Stimulated activated CD8-positive, alpha-beta memory T cell treated with anti-CD3 and anti-CD28 coated beads, Interleukin-12 subunit alpha, Interleukin-12 subunit beta, amount 100 ng/mL, for 24 hours (primary cell): Measurements from ENCODE around the gene OPRL1.

Experiments
- DNase-seq: peaks from one replicate; pipeline ENCODE4 v3.0.0-alpha.2; 2020; ENCODE audit errors: extremely low read depth

Gene OPRL1

GRCh38 chr20:64080013-64080812, at the start of gene OPRL1:
OPRL1 (plus strand) TSS chr20:64080082; CDS start chr20:64092721, 12,639 bp downstream.
- no peak for DNase-seq

DNA sequence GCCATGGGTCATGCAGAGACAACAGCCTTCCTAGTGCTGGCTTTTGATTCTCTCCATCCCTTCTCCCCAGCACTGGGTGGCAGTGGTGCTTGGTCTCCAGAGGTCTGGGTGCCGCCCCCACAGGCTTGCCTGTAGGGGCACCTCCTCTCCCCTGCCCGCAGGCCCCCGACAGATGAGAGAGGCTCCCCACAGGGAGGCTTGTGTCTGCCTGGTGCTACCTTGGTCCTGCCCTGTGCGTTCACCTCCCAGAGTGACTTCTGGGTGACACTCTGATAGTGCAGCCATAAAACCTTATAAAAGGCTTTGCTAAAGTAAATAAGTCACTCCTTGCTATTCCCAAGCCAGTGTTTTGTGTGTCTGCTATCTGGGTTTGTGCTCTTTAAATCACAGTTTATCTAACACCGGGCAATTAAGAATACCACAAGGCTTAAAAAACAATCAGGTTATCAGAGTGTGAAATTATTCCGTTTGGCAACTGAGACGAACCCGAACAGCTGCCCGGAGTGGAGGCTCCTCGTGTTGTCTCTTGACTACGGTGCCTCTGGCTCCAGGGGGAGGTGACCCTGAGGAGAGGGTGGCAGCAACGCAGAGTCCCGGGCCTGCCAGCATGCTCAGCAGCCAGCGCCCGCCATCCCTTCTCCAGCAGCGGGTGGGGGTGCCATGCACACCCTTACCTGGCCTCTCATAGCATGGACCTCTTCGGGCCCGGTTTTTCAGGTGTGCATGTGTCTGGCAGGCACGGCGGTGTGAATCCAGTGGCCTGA, 49.3 kb upstream of the OPRL1 start:
- no peak for DNase-seq

DNA sequence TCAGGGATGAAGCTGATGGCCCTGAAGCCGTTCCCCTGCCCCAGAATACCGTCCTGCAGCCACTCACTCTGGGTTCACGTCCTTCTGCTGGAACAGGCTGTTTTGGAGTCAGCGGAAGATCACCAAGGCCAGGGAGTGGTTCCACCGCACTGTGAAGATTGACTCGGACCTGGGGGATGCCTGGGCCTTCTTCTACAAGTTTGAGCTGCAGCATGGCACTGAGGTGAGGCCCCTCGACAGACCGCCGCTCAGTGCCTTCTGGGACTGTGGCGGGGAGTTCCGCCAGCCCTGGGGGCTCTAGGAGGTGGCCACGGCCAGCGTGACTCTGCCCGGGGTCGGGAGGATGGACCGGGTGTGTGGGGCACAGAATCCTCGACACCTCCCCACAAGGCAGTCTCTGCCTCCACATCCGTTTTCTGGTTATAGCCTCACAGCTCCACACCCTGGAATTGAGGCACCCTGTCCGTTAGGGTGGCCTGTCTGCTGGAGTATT, 48.0 kb upstream of the OPRL1 start:
- DNase-seq, result no peak

GRCh38 chr20:64032706-64033624, 46.9 kb upstream of the OPRL1 start:
- no peak for DNase-seq

DNA sequence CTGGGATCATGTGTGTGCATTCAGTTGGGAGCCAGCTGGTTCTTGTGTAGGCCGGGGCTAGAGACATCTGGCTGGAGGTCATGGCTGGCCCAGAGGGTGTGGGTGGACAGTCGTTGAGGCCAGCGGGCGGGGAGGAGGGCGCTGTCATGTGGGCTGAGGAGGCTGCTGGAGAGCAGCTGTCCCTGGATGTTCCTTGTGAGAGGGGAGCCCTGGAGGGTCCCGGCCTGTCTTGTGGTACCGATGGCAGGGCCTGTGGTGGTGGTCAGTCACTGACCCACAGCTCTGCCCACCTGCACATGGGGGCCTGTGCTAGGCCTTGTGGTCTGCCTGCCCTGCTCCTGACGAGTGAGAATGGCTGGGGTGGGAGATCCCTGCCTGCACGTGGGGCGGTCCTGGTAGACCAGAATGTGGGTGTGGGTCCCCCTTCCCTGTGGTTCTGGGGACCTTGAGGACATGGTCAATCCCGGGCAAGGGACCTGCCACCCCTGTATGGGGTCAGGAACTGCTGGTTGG, 45.8 kb upstream of the OPRL1 start:
- DNase-seq, result no peak

- DNase-seq, result no peak
Measured at GRCh38 chr20:64035066-64035932, 44.6 kb upstream of the OPRL1 start.

GRCh38 chr20:64035933-64036345, 43.9 kb upstream of the OPRL1 start, which contains the start of gene C20orf204:
C20orf204 (plus strand) TSS chr20:64036182; CDS start chr20:64036324, 142 bp downstream.
- DNase-seq, result no peak

DNA sequence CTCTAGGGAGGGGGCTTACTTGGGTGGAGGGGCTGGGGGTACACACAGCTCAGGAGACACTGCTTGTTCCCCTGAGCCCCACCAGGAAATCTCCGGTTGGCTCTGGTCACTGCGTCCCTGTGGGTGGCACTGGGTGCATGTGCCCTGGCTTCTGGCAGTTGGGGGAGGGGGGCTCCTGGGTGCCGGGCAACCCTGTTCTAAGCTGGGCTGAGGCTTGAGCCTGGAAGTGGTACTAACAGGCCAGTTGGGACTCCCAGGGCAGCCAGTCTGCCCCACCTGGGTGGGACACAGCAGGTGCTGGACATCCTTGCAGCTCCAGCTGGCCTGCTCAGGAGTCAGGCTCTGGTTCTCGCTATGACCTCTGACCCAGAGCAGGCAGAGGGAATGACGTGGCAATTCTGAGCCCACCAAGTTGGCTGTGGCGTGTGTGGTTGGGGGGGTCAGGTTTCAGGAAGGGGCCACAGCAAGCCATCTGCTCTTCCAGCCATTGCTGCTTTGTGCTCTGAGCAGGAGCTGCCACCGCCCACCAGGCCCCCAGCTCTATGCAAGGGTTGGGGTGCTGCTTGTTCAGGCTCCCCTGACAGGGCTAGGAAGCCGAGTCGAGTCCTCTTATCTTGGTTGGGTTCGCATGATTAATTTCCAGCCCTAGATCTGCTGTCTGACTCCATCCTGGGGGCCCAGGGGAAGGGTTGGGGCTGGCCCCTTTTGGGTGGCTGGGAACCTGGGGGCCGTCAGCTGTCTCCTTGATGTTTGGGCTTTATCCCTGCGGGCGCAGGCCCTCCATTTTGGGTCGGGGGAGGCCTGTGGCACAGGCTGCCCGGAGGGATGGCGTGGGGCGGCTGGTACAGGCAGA, 43.3 kb upstream of the OPRL1 start:
- no peak for DNase-seq

DNA sequence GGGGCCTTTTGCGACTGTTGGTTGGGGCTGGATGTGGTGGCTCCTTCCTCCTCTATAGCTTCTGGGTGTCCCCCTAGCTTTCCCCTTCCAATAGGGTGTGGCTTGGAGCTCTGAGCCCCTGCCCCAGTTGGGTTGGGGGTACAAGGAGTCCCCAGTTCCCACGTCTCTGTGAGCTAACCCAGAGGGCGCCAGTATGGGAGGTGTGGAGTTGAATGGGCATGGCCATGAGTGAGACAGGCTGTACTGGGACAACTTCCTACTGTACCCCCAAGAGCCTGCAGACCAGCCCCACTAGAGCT, 42.7 kb upstream of the OPRL1 start:
- DNase-seq, result no peak

DNA sequence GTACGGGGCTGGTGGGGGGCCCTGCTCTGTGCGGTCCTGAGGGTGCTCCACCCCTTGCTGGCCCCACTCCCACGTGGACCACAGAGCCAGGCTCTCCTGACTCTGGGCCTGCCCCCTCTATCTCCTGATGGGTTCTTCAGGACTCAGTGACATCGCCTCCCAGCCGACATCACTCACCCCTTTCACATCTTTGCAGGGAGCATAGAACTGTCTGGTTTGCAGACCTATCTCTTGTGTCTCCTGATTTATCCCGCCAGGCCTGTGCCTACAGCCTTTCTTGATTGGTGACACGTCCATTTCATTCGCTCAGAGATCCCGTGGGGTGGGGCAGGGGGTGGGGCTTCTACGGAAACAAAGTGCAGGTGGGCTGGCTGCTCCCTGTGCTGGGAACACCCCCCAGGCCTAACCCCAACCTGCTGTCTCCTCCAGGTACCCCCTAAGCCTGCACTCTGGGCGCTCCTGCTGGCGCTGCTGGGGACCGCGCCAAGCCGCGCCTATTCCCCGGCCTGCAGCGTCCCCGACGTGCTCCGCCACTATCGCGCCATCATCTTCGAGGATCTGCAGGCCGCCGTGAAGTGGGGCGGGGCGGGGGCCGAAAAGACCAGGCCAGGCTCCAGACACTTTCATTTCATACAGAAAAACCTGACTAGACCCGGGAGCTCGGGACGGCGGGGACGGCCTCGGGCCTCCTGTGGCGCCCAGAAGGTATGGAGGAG, 42.2 kb upstream of the OPRL1 start:
- no peak for DNase-seq

DNA sequence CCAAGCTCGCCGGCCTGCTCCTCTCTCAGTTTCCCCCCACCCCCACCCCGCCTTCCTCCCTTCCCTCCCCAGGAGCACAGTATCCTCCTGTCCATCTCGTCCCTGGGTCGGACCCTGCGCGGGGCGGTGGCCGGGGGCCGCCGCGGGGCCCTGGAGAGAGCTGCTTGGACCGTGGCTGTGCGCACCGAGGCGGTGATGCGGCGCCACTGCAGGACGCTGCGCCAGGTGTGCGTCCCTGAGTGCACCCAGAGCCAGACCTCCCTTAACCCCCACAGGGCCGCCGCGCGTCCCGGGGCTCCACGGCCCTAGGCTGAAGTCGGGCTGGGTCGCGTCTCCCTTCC, 41.7 kb upstream of the OPRL1 start:
- DNase-seq, result no peak

- peak; percentile 53 for DNase-seq
Measured at GRCh38 chr20:64038565-64039292, 41.2 kb upstream of the OPRL1 start.

DNA sequence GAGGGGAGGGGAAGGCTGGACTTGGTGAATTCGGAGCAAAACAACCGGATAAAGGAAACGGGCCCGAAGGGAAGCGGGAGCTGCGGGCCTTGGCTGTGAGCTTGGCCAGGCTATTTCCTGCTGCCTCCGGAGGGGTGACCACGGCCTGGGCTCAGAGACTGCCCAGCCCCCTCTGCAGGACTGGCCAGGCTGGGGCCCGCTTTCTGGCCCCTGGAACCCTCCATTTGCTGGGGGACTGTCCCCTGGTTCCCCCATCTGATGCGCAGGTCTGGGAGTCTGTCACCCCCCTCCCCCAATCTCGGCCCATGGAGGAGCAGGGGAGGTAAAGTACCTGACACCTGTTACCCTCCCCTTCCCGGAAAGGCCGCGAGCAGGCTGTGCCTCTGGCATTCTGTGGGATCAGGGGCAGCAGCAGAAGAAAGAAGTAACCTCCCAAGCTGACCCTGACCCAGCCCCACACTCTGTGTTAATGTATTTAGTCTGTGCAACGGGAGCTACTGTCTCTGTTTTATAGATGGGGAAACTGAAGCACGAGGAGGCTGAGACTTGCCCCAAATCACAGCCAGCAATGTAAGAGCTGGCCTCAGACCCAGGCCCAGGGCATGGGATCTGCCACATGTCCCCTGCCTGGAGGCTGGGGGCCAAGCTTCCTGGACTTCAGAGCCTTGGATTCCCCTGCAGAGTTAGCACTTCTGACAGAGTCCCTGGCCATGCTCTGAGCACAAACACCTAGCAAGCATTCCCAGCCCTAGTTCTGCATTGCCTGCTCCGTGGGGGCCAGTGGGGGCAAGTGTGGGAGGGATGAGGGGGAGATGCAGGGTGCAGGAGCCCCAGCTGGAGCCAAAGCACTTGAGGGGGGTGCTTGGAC, 40.4 kb upstream of the OPRL1 start:
- no peak for DNase-seq

GRCh38 chr20:64040231-64041039, 39.4 kb upstream of the OPRL1 start:
- no peak for DNase-seq

GRCh38 chr20:64041040-64041780, 38.7 kb upstream of the OPRL1 start:
- DNase-seq, result no peak

DNA sequence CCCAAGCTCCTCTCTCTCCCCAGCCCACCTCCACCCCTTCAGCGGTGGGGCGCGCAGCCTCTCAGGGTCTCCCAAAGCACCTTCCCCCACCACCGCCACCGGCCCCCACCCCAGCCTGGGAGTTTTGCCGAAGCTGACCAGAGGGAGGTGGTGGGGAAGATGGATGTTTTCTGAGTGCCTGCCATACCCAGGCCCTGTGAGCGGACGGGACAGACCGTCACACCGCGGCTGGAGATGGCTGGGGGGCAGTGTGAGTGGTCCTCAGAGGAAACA, 38.2 kb upstream of the OPRL1 start:
- DNase-seq, result no peak
